ENCODE measurements around the gene PPME1.

GRCh38 chr11:74262725-74263124 lies 91.6 kb downstream of the PPME1 start:
- TF ChIP-seq CTCF (IDR thresholded peaks at IDR 0.05; ENCODE audit: low read length) (no peak), EZH2 (IDR thresholded peaks at IDR 0.05; ENCODE audit: borderline replicate concordance, low read length) (no peak)
